Measurements from ENCODE around the gene PLA2G6.
A peak's percentile ranks its signal among the peaks of the same experiment; 100 is the strongest.
"Not testable (repeated sequence)": the region's sequence is repeated elsewhere in the genome, so short reads cannot be mapped to it uniquely, and the experiment has no call there.

PLA2G6 gene

GRCh38 chr22:38132794-38133193 is 48.8 kb downstream of the PLA2G6 start:
- no peak for DNase-seq (ENCODE audit: low read depth)

DNA sequence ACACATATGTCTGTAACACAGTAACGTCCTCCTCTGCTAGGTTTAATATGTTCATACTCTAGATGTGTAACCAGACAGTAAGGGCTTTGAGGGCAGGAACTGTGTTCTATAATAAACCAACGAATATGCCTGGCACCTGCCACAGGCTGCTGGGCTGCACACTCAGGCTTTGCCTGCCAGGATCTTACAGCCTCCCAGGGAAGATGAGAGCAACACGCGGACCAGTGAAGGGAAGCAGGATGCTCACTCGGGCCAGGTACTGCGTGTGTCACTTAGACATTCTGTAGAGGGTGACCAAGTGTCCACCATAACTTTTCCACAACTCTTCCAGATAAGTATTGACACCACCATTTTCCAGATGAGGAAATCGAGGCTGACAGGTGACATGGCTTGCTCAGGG is 49.5 kb downstream of the PLA2G6 start:
- no peak for DNase-seq (ENCODE audit: low read depth)

DNA sequence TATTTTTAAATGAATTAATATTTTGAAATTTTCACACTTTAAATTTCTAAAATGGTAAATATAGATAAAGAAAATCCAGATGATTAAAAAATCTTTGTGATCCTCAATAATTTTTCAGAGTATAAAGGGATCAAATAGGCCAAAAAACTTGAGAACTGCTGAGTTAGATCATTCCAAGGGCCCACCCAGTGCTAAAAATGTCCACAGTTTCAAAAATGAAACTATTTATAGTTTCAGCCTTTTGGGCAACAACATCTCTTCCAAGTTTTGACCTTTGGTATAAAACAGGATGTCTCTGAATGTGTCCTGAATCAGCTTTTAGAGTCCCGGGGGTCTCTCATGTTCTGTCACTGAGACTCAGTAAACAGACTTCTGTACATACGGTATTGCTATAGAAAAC is 50.2 kb downstream of the PLA2G6 start:
- DNase-seq (ENCODE audit: low read depth): no peak

DNA sequence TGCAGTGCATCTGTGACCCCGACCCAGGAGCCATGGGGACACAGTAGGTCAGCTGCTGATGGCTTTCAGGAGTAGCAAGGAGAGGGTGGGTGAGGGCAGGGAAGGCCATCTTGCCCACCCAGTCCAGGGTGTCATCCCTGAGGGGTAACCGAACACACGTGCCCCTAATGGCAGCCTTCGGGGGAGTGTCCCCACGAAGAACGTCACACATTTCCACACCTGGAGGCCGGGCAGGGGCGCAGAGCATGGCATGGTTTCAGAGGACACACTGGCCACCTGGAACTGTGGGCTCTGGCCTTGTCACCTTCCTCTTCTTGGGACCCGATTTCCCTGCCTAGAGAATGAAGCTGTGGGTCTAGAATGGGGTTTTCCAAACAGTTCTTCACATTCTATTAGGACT is 51.8 kb downstream of the PLA2G6 start:
- no peak for DNase-seq (ENCODE audit: low read depth)

DNA sequence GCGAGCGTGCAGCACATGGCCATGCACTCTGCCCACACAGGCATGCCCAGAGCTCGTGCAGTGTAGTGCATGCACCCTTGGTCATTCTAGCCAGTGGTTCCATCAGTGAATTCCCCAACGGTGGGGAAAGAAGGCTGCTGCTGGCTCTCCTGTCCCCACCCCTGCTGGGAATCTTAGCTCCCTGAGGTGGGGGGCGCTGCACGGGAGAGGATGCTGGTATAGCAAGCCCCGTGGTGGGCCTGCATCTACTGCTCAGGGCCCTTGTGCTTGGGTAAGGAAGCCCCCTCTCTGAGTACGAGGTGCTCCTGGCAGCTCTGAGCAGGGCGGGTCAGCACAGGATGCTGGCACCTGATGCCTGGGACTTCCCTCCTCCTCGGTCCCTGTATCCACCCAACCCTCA is 52.6 kb downstream of the PLA2G6 start:
- no peak for DNase-seq (ENCODE audit: low read depth)

GRCh38 chr22:38127869-38128268 is 53.8 kb downstream of the PLA2G6 start:
- no peak for DNase-seq (ENCODE audit: low read depth)

DNA sequence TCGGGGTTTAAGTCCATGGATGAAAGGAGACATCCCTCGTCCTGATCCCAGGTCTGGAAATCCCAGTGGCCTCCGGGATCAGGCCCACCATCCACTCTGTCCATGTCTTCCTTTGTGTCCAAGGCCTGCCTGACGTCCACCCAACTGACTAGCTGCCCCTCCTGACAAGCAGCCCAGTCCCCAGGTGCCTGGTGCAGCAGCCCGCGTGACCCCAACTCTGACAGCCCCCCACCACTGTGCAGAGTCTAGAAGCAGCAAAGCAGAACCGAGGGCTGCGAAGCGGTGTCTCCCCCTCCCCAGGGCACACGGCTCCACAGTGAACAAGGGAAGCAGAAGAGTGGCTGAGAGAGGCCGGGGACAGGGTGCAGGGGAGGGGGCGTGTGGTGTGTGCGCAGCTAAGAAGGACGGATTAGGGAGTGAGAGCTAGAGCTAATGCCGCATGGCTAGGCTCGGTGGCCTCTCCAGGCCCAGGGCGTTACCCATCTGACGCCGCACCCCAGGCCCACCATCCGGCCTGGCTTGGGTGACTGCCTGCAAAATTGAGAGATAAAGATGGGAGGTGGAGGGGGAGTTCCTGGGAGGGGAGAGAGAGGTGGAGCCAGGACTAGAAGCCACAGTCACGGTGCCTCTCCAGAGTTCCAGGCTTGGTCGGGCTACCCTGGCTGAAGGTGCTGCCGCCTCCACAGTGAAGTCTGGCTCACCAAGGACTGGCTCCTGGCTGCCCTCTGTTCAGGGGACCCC is 54.5 kb downstream of the PLA2G6 start:
- DNase-seq (ENCODE audit: low read depth): no peak

DNA sequence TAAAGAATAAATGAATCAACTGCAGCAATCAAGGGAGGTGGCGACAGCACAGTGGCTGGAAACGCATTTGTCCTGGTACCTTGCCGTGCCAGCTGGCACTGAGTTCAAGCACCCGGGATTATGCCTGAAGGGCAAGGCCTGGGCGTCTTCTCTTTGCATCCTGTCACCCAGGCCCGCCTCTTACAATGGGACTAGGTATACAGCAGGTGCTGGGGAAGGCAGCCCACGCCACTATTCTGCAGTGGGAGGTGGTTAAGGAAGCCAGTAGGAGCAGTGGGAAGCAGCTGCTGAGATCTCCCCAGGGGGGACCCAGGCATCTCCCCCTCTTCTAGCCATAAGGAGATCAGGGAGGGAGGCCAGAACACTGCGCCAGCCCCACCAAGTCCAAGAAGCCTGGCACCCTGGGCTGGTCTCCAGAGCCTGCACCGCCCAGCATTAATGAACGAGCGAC is 55.9 kb downstream of the PLA2G6 start:
- DNase-seq (ENCODE audit: low read depth): no peak

GRCh38 chr22:38125038-38125610 is 56.5 kb downstream of the PLA2G6 start:
- DNase-seq (ENCODE audit: low read depth): no peak

DNA sequence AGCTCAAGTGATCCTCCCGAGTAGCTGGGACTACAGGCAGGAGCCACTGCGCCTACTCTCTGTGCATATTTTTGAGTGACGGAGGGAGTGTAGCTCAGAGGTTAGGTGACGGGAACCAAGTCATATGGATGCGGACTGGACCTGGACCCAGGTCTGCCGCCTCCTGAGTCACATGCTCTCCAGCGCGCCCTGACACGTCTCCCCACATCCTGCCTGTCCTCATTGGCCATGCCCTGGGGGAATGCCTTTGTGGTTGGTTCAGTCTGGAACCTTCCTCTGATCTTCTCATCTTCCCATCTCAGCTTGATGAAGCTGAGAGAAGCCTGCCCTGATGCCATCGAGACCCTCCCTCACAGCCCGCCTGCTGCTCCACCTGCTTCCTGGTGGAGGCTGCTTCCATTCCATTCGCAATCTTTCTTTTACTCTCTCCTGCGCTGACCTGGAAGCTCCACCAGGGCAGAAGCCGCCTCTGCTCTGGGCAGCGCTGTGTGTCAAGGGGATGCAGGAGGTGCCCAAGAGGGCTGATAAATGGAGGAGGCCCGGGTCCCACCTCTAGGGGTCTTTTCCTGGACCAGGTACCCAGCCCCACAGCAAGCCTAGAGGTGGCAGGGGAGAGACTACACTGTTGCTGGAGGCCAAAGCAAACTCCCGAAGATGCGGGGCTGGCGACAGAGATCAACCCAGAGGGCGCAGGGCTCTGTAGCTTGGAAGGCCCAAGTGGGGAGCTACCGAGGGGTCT is 57.2 kb downstream of the PLA2G6 start:
- DNase-seq (ENCODE audit: low read depth): no peak

DNA sequence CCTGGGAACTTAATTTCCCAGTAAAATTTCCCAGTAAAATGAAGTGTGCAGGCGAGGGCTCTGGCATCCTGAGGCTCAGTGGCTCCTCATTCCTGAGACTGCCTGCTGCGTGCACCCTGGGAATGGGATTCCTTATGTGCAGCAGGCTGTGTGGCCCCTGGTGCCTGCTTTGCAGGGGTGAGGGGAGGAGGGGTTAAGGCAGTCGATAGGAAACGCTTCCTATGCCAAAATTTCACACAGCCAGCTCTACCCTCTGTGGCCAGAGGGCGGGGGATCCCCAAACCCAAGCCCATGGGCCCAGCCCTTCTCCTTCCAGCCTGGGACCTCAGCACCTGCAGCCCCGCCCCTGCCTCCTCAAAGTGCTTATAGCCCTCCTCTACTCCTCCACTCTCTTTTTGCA is 59.0 kb downstream of the PLA2G6 start:
- no peak for DNase-seq (ENCODE audit: low read depth)

DNA sequence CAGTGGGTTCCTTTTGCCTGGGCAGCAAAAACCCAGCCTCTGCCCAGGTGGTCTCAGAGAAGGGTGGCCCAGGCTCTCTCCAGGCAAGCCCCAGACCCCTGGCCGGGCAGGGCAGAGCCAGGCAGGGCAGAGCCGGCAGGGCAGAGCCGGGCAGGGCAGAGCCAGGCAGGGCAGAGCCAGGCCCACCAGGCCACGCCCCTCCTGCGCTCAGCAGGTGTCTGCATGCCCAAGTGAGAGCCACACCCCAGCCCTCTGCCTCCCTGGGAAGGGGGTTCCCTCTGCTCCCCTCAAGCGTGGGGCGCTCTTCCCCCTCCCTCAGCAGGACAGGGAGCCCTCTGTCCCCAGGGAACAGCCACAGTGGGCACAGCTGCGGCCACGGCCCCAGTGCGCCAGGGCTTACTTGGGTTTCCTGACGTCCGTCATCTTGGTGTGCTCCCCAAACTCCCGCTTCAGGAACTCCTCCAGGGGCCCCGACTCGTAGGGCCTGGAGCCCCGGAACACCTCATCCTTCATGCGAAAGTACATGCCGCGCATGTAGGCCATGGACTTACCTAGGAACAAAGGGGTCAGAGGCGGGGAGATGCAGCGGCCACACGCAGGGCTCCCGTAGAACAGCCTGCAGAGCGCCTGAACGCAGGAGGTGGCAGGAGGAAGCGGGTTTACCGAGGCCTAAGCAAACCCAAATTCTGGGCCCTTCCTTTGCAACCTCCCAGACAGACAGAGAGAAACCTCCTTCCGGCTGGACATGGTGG is 61.1 kb downstream of the PLA2G6 start:
- DNase-seq (ENCODE audit: low read depth): no peak

DNA sequence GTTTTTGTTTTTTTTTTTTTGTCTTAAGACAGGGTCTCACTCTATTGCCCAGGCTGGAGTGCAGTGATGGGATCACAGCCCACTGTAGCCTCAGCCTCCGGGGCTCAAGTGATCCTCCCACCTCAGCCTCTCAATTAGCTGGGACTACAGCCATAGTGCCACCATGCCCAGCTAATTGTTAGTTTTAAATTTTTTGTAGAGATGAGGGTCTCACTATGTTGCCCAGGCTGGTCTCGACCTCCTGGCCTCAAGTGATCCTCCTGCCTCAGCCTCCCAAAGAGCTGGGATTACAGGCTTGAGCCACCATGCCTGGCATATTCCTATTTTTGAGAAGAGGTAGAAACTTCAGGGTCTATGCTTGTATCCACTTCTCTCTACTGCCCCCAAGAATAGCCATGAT is 62.9 kb downstream of the PLA2G6 start:
- DNase-seq (ENCODE audit: low read depth): not testable (repeated sequence)

- no peak for DNase-seq (ENCODE audit: low read depth)
Observed at GRCh38 chr22:38118182-38118581, 63.4 kb downstream of the PLA2G6 start.

DNA sequence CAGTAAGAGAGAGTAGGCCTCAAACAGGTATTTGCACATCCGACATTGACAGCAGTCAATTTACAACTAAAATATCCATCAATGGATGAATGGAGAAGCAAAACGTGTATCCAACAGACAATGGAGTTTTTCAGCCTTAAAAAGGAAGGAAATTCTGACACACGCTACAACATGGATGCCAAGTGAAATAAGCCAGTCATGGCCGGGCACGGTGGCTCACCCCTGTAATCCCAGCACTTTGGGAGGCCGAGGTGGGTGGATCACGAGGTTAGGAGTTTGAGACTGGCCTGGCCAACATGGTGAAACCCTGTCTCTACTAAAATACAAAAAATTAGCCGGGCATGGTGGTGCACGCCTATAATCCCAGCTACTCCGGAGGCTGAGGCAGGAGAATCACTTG is 64.1 kb downstream of the PLA2G6 start:
- not testable (repeated sequence) for DNase-seq (ENCODE audit: low read depth)

DNA sequence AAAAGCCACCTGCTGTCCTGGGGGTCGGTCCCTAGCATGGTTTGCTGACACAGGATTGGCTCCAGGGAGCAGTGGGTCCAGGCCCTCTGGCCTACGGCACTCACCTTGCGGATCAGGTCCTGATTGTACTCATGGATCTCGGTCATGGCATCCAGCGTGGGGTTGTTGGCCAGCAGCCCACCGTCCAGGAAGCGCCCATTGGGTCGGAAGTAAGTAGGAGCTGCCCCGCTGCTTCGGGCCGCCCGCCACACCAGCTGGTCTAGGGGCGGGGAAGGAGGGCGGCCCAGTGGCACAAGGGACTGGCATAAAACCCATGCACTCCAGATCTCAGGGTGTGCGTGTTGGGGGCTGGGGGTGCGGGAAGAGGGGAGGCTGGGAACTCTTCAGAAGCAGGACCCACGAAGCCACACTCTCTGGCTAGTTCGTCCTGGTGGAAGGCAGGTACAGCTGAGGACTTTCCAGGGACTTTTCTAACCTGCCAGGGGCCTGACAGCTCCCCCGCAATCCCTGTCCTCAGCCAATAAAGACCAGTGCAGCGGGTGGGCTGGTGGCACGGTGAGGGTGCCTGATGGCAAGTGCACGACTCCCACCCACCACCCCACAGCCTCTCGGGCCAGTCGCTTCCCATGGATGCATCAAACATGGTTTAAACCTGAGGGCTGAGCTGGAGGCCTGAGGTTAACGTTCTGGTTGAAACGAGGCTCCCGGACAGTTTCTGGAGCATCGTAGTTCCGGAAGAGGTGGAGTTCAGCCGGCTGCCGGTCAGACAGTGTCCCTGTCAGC is 66.0 kb downstream of the PLA2G6 start:
- no peak for DNase-seq (ENCODE audit: low read depth)

GRCh38 chr22:38114484-38115398 is 66.9 kb downstream of the PLA2G6 start:
- DNase-seq (ENCODE audit: low read depth): peak; percentile 66

GRCh38 chr22:38112381-38112780 is 69.2 kb downstream of the PLA2G6 start:
- no peak for DNase-seq (ENCODE audit: low read depth)

DNA sequence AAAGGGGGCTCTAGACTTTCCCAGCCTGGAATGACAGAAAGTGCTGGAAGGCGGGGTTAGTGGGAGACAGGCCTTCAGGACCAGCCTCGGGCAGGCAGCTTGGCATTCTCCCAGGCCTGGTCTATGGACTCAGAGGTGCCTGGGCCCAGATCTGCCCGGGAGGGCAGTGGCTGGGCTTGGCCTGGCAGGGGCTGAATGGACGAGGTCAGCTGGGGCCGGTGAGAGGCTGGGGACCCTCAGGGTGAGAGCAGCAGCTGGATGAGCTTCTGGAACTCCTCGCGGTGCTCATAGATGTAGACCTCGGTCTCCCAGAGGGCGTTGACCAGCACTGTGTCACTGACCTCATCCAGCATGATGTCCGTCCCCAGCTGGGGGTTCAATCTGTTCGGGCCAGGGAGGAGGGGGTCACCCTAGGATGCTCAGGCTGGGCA is 69.7 kb downstream of the PLA2G6 start:
- DNase-seq (ENCODE audit: low read depth): no peak
